GM21447 (cell line): ENCODE measurements around the gene ACSF3.

Source experiments
- ATAC-seq: cut with Tn5 transposase; IDR thresholded peaks from one replicate; pipeline ENCODE4 v1.9.1; 2021; ENCODE audit not compliant: unreplicated experiment

The ACSF3 gene

DNA sequence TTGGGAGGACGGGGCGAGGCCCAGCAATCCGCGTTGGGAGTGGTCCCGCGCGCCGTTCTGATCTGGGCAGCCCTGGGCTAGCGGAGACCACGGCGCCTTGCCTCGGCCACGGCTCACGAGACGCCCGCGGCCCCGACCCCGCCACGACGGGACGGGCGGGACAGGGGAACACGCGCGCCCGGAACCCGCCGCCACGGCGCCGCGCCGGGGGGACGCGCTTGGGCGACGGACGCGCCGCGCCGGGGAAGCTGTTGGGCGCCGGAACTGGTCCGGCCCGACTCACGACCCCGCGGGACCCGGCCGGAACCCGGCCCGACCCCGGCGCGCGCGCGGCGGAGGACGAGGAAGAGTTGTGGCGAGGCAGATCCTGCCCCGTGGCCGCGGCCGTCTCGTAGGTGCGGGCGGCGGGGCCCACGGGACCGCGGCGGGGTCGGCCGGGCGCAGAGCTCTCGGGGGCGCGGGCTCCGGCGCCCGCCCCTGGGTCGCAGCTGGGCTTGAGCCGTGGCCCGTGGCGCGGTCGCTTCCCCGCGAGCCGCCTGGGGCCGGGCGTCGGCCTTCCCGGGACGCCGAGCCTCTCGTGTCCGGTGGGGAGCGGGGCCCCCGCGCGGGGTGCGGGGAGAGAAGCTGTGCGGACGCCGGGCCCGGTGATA is at the start of gene ACSF3:
ACSF3 (plus strand) TSS at position 251 of the 650 bp plus-strand sequence. CDS start 6,830 bp downstream, outside the sequence.
- no peak for ATAC-seq

DNA sequence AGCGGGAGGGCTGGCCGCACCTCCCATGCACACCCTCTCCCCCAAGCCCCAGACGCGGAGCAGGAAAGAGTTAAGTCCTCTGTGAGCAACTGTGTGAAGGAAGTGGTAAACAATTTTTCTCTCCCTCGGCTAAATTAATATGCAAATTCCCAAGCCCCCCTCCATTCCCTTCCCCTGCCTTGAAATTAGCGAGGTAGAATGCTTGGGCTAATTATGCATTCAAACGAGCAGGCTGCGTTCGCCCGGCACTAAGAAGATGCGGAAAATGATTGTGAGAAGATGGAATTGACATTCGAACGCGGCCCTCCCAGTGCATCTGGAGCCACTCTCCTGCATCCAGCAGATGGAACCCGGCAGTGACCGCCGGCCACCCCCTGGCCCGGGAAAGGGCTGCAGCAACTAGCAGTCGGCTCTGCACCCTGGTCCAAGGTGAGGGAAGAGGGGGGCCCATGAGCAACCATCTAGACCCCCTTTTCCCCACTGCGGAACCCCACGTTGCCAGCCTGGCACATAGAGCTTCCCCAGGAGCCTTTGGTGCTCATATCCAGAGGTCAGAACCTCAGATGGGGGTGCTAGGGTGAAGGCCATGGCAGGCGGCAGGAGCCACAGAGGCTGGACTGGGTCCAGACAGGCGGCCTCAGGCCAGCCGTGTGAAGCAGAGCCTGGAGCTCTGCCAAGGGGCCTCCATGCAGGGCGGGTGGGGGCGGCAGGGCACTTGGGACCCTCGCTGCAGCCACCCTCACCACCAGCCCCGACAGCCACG is 49.1 kb upstream of the ACSF3 start:
- ATAC-seq = no peak

DNA sequence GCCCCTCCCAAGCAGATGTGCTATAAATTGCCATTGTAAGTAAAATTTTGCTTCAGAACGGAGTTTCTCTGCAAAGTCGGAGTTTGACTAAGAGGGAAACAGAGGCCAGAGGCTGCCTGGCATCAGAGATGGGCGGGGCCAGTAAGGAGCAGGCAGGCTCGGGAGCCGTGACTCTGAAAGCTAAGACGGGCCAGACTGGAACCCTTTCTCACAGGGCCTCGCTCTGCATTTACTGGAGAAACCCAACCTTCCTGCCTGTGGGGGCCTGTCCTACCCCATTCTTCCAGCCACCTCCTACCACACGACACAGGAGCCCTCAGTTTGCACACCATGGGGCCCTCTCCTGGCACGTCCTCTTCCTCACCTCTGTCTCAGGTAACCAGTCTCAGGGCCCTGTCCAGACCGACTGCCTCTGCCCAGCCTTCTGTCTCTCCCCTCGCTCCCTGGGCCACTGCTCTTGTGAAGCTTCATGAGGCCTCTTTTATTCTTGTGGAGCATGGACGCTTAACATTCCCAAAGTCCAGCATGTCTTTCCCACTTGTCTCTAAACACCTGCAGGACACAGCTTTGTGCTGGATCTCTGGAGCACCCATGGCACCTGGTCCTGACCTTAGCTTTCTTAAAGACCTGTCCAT is 48.4 kb upstream of the ACSF3 start:
- ATAC-seq = no peak

DNA sequence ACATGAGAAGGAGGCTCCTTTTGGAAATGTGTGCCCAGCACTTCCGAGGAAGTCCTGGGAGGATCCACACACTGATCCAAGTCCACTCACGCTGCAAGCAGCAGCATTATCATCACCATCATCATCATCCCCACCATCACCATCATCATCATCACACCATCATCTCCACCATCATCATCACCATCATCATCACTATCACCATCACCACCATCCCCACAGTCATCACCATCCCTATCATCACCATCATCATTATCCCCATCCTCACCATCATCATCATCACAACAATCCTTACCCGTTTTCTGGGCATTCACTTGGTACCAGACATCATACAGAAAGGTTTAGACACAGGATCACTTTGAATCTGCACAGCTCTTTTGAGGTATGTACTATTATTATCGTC is 47.8 kb upstream of the ACSF3 start:
- ATAC-seq = no peak

GRCh38 chr16:89046491-89046890 is 47.2 kb upstream of the ACSF3 start:
- ATAC-seq = no peak

- no peak for ATAC-seq
Measured at GRCh38 chr16:89047331-89048089, 46.1 kb upstream of the ACSF3 start.

DNA sequence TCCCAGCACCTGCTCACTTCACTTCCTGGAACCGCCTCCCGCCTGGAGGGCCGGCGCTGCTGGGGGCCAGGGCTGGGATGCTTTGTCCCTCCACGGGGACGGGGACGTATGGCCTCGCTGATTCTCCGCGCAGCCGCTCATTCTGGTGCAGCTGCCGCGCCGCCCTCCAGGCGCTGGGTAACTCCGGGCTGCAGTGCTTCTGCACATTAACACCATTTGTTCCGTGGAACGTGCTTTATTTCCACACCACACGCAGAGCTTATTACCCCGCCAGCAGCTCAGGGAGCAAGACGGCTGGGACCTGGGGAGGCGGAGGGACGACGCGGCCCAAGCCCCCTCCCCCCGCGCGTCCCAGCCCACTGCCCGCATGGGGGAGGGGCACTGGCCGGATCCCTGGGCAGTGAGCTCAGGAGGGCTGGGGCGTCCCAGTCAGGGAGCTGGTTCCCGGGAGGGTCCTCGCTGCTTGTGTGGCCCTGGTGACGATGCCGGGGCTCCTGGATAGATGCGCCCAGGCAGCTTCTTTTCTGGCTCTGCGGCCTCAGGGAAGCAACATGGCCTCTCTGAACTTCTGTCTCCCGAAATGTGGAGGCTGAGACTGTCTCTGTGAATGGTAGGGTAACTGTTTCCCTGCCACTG is 45.4 kb upstream of the ACSF3 start:
- no peak for ATAC-seq

- ATAC-seq = no peak
Measured at GRCh38 chr16:89048871-89049422, 44.7 kb upstream of the ACSF3 start.

DNA sequence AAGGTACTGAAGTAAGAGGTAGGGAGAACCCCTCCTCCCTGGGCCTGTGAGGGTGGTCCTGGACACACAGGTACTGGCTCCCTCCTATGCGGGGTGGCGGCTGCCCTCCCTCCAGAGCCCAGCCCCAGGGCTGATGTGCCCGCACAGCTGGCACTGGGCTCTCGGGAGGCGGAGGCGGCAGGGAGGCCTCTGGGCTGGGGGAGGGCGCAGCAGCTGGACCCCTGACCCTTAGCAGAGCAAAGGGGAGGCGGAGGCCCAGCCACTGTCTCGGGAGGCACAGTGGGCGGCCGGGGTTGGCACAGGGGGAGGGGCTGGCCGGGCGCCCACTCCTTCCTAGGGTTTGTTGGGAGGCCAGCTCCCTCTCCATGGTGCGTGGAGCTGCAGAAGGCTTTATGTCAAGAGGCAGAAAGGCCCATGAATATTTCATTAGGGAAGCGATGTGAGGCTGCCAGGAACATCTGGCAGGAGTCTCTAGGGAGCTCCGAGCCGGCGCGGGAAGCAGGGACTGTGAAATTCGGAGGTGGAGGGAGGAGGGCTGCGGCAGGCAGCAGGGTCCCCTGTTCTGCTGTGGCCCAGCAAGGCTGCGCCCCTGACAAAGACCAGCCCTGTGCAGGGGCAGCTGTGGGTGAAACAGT is 44.1 kb upstream of the ACSF3 start:
- no peak for ATAC-seq

- ATAC-seq = no peak
Measured at GRCh38 chr16:89050119-89050867, 43.4 kb upstream of the ACSF3 start.

DNA sequence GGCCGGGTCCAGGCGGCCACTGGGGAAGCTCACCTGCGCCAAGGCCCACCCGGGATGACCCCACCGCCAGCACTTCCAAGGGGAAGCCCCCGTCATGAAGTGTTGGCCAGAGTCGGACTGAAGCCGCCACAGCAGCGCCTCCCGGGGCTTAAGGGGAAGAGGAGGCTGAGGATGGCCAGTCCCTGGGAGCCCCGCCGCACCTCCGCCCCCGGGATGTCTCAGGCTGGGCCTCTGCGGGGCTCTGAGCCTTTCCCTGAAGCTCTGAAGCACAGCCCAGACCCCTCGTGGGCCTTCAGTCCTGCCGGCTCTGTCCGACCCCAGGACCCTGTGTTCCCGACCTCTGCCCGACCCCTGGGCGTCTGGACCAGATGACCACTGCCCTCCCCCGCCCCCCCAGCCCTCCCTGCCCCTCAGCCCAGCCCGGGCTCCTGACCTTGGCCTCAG is 42.8 kb upstream of the ACSF3 start:
- ATAC-seq = no peak

- no peak for ATAC-seq
Measured at GRCh38 chr16:89051521-89052166, 42.0 kb upstream of the ACSF3 start.

- ATAC-seq = no peak
Measured at GRCh38 chr16:89052191-89052889, 41.3 kb upstream of the ACSF3 start.

- ATAC-seq = no peak
Measured at GRCh38 chr16:89052890-89053724, 40.5 kb upstream of the ACSF3 start.

GRCh38 chr16:89053725-89054029 is 40.0 kb upstream of the ACSF3 start:
- no peak for ATAC-seq

DNA sequence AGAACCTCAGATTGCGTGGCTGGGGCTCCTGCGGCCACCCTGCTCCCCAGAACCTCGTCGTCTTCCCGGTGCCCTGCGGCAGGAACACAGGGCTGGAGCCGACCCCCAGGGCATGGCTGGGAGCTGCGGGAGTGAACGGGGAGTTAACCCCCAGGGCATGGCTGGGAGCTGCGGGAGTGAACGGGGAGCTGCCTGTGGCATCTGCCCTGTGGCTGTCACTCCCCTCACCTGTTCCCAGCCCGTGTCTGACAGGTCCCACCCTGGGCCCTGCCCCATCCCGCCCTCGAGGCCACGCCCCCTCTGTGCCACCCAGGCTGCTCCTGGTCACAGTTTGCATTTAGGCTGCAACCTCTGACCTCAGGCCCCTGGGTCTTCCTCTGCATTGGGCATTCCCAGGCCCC is 39.4 kb upstream of the ACSF3 start:
- no peak for ATAC-seq

DNA sequence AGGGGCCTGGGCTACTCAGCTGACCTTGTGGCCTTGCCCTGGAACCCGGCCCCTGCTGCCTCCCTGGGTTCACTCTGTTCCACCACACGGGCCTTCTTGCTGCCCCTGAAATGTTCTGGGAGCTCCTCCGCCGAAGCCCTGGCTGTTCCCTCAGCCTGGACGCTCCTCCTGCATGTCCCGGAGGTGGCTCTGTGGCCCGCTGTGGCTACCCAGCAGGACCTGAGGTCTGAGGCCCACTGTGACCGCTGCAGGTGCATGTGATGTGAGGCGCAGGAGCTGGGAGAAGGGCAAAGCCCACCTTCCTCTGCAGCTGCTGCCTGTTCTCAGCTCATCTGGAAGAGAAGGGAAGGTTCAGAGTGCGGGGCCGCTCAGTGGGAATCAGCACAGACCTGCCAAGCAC is 38.9 kb upstream of the ACSF3 start:
- no peak for ATAC-seq

DNA sequence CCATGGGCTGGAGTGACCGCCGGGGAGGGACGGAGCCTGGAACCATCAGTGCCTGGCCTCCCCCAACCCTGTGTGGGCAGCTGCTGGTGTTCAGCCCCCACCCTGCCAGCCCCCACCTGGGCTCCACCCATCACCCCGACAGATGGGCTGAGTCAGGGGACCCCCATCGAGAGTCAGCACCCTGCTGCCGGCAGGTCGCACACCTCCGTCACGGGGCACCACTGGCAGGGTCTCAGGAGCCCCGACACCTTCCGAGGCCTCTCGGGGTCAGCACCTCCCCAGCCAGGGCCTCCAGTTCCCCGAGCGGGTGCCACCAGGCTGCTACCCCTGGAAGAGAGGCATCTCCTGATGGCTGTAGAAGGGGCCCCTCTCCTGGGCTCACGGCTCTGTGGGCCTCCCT is 38.3 kb upstream of the ACSF3 start:
- ATAC-seq = no peak
